NCI-H69 (cell line): ENCODE measurements around the gene ATP11A.

Experiments used
- DNase-seq: peaks from one replicate; lab custom pipeline; 2025; lab: John Stamatoyannopoulos, UW

Gene ATP11A

GRCh38 chr13:112907871-112908331 lies 218.1 kb downstream of the ATP11A start:
- DNase-seq, result no peak

GRCh38 chr13:112908342-112908741 lies 218.5 kb downstream of the ATP11A start:
- no peak for DNase-seq

GRCh38 chr13:112910016-112910415 lies 220.2 kb downstream of the ATP11A start:
- DNase-seq, result no peak

GRCh38 chr13:112910616-112911280 lies 220.9 kb downstream of the ATP11A start:
- no peak for DNase-seq

- DNase-seq, result no peak
Measured at GRCh38 chr13:112911285-112911701, 221.5 kb downstream of the ATP11A start.

GRCh38 chr13:112911883-112912282 lies 222.0 kb downstream of the ATP11A start:
- no peak for DNase-seq

GRCh38 chr13:112912726-112913440 lies 223.0 kb downstream of the ATP11A start:
- DNase-seq, result no peak

GRCh38 chr13:112916296-112916695 lies 226.5 kb downstream of the ATP11A start:
- DNase-seq, result no peak

- no peak for DNase-seq
Measured at GRCh38 chr13:112917056-112917664, 227.3 kb downstream of the ATP11A start.

GRCh38 chr13:112917737-112918136 lies 227.9 kb downstream of the ATP11A start:
- no peak for DNase-seq

- no peak for DNase-seq
Measured at GRCh38 chr13:112918266-112918665, 228.4 kb downstream of the ATP11A start.

- DNase-seq, result no peak
Measured at GRCh38 chr13:112918746-112919145, 228.9 kb downstream of the ATP11A start.

GRCh38 chr13:112923962-112924361 lies 234.1 kb downstream of the ATP11A start:
- no peak for DNase-seq

- no peak for DNase-seq
Measured at GRCh38 chr13:112924365-112924764, 234.5 kb downstream of the ATP11A start.

GRCh38 chr13:112926003-112926402 lies 236.2 kb downstream of the ATP11A start:
- no peak for DNase-seq

GRCh38 chr13:112926993-112927392 lies 237.2 kb downstream of the ATP11A start:
- no peak for DNase-seq

- peak; percentile 77 for DNase-seq
Measured at GRCh38 chr13:112928020-112928971, 238.5 kb downstream of the ATP11A start.

GRCh38 chr13:112928972-112929782 lies 239.3 kb downstream of the ATP11A start:
- peak; percentile 97 for DNase-seq

GRCh38 chr13:112929783-112930055 lies 239.9 kb downstream of the ATP11A start:
- DNase-seq, result no peak

- DNase-seq, result no peak
Measured at GRCh38 chr13:112930192-112930591, 240.4 kb downstream of the ATP11A start.
